Small intestine (tissue), 7 donors: ENCODE results near the gene PDK1. TPM values are rescaled to one million over a fixed set of nuclear protein-coding genes. Genes with fewer than 3 reads are reported as not detected.
"Not testable (repeated sequence)": the region's sequence is repeated elsewhere in the genome, so short reads cannot be mapped to it uniquely, and the experiment has no call there.

ENCODE experiments used
- DNase-seq, 2 donors: peaks; one replicate each; pipeline versions ENCODE4 v3.0.0 to v3.0.0-alpha.2; 2013
- FAIRE-seq: peaks from 2 replicates; lab custom pipeline; 2012; peaks lifted over from hg19 to GRCh38; lab: Jason Lieb, UNC
- H3K27ac ChIP-seq, 3 donors: one replicate each; pipeline ENCODE4 v1.5.1; 2013; ENCODE audit warnings: low read length in 2 of 3, mild to moderate bottlenecking in 2 of 3, control low read depth in 1 of 3, inconsistent platforms in 1 of 3, low read depth in 1 of 3, moderate library complexity in 1 of 3
- H3K27me3 ChIP-seq, 3 donors: one replicate each; pipeline ENCODE4 v1.6.1; 2013; ENCODE audit warnings: low read length in 3 of 3, inconsistent platforms in 1 of 3; ENCODE audit not compliant: control insufficient read depth in 3 of 3, insufficient read depth in 3 of 3
- H3K36me3 ChIP-seq, 3 donors: one replicate each; pipeline ENCODE4 v1.6.1; 2013; ENCODE audit warnings: low read length in 3 of 3, inconsistent platforms in 1 of 3, low read depth in 1 of 3, mild to moderate bottlenecking in 1 of 3, moderate library complexity in 1 of 3; ENCODE audit not compliant: control insufficient read depth in 3 of 3, insufficient read depth in 2 of 3
- H3K4me1 ChIP-seq, 3 donors: one replicate each; pipeline ENCODE4 v1.6.1; 2013; ENCODE audit warnings: low read length in 2 of 3, inconsistent platforms in 1 of 3, low read depth in 1 of 3, mild to moderate bottlenecking in 1 of 3, moderate library complexity in 1 of 3; ENCODE audit not compliant: control insufficient read depth in 3 of 3, insufficient read depth in 2 of 3
- H3K4me3 ChIP-seq, 3 donors: one replicate each; pipeline ENCODE4 v1.5.1; 2013; ENCODE audit warnings: low read length in 3 of 3, control low read depth in 1 of 3, inconsistent platforms in 1 of 3, low read depth in 1 of 3, mild to moderate bottlenecking in 1 of 3, moderate library complexity in 1 of 3
- H3K9me3 ChIP-seq, 2 donors: one replicate each; pipeline ENCODE4 v1.6.1; 2013; ENCODE audit warnings: low read depth in 1 of 2, low read length in 1 of 2; ENCODE audit not compliant: control insufficient read depth in 2 of 2, insufficient read depth in 1 of 2
- WGBS, 3 donors: extraction: QIAGEN DNeasy Blood & Tissue Kit; methylation state at CpG; one replicate each; pipeline ENCODE4 v1.1.7; 2013; 5-methylcytosine and 5-hydroxymethylcytosine counted together
- polyA plus RNA-seq, 4 donors: library from polyadenylated mRNA; stranded (reverse) in 3 of 4; unstranded in 1 of 4; fragments of 200-250 nt in 3 of 4; fragments of 120-200 nt in 1 of 4; gene quantifications; one replicate each; pipeline versions ENCODE4 v1.2.1 to v1.2.3, GENCODE V29; 2013
- donor health status: healthy with polysubstance abuse.
- donor health status: control.
- donor health status: control.
- donor health status: Bipolar disorder and iron deficiency.
- donor health status: healthy.

Gene PDK1
- polyA plus RNA-seq, 4 donors = 2.7 to 13.1 (median 4.8) TPM

DNA sequence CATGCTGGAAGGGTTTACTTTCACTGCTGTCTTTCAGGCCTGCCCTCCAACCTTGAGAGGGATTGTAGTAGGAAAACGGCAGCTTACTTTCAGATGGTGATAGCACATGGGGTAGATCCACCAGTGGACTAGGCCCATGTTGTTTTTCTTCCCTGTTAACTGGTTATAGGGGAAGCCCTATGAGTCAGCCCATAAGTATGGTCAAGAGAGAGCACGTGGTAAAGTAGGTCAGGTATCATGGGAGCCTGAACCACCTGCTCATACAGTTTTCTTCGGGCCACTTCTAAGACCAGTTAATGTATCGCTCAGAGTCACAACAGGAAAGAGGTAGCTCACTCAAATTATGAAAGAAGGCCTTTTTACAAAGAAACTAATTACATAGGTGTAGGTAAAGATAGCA, 33.0 kb downstream of the PDK1 start:
- DNase-seq = no peak
- H3K4me3 ChIP-seq = no peak overlapping the region
- no peak overlapping the region for H3K27ac ChIP-seq
- WGBS, 3 donors = 85 to 90% (median 86%) methylated on average over 4 of the region's 4 CpGs
- no peak for FAIRE-seq
- H3K9me3 ChIP-seq = no peaks in the 10 kb centered on the region
- H3K4me1 ChIP-seq = no peaks in the 10 kb centered on the region
- no peaks in the 10 kb centered on the region for H3K27me3 ChIP-seq
- H3K36me3 ChIP-seq = peaks cover 0 to 29% (median 7%) of the 10 kb centered on the region in 3 donors

DNA sequence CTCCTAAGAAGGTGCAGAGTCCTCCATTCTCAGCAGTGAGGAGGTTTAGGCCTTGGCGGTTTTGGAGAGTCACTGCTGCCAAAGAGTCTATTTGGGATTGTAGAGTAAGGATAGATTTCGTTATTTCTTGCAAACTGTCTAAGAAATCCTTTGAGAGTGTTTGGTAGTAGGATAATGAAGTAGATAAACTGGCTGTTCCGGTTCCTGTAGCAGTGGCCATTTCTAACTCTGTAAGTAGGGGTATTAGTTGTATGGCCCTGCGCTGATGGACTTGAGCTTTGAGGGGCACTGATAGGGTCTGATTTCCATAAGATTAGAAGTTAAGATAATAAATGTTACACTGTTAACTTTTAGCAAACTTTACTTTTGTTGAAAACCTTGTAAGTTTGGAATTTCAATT, 35.5 kb downstream of the PDK1 start:
- DNase-seq, H3K4me1 ChIP-seq, H3K27me3 ChIP-seq, FAIRE-seq, H3K4me3 ChIP-seq, H3K27ac ChIP-seq, H3K9me3 ChIP-seq: not testable (repeated sequence)
- WGBS, 3 donors = 94 to 97% (median 96%) methylated on average over 4 of the region's 4 CpGs
- peaks cover 0 to 26% (median 8%) of the 10 kb centered on the region in 3 donors for H3K36me3 ChIP-seq

DNA sequence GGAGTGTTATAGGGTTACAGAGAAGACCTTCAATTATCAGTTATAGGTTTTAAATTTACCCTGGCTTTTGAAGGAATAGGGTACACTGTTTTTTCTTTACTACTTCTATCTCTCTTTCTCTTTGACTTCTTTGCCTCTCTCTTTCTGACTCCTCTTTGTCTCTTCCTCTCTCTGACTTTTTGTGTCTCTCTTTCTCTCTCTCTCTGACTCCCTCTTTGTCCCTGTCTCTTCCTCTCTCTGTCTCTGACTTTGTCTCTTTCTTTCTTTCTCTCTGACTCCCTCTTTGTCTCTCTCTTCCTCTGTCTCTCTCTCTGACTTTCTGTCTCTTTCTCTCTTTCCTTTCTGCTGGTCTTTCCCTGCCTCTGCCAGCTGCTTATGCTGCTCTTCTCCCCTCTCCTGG, 36.3 kb downstream of the PDK1 start:
- not testable (repeated sequence) for H3K4me1 ChIP-seq, H3K27me3 ChIP-seq, H3K27ac ChIP-seq, DNase-seq, H3K4me3 ChIP-seq, H3K9me3 ChIP-seq, FAIRE-seq
- H3K36me3 ChIP-seq = peaks cover 0 to 26% (median 12%) of the 10 kb centered on the region in 3 donors

DNA sequence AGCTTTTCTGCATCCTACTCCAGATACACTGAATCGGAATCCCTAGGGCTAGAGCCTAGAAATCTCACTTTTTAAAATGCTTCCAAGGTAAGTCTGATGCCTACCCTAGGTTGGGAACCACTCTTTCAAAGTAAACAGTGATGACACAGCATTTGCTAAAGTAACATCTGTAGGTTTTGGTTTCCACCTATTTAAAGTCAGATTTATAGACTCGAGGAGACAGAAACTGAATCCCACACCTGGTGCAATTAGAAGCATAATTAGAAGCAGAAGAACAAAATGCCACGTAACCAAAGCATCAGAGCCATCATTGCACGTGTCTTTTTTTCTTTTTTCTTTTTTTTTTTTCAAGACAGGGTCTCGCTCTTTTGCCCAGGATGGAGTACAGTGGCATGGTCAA, 40.9 kb downstream of the PDK1 start:
- no peaks in the 10 kb centered on the region for H3K9me3 ChIP-seq
- no peak overlapping the region for H3K4me3 ChIP-seq
- H3K36me3 ChIP-seq = peaks cover 0 to 17% (median 10%) of the 10 kb centered on the region in 3 donors
- H3K27me3 ChIP-seq = no peaks in the 10 kb centered on the region
- FAIRE-seq (no peak), DNase-seq (no peak)
- WGBS, 3 donors = 80 to 85% (median 83%) methylated on average over 5 of the region's 5 CpGs
- H3K27ac ChIP-seq = peak overlapping the region in 1 of 3 donors; percentile 12
- H3K4me1 ChIP-seq = no peaks in the 10 kb centered on the region

DNA sequence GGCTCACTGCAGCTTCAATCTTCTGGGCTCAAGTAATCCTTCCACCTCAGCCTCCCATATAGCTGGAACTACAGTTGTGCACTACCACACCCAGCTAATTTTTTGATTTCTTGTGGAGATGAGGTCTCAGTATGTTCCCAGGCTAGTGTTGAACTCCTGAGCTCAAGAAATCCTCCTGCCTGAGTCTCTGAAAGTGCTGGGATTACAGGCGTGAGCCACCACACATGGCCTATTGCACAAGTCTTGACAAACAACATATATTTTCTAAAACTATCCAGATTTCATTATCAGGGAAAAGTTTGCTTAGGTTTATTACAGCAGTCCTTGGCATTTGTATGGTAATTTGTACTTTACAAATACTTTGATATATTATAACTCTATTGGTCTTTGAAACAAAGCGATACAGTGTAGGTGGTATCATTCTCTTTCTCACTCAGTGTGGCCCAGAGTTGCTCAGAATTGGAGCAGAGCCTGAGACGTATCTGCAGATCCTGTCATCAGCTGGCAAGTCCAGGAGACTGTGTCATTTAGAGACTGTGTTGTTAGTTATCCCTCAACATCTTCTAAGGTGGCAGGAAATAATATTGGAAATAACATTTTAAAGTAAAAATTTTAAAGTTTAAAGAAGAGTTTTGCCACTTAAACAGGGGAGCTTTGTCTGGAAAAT, 41.4 kb downstream of the PDK1 start:
- no peaks in the 10 kb centered on the region for H3K9me3 ChIP-seq
- no peak for DNase-seq
- no peaks in the 10 kb centered on the region for H3K4me1 ChIP-seq
- WGBS, 3 donors = 88 to 93% (median 92%) methylated on average over 3 of the region's 3 CpGs
- no peaks in the 10 kb centered on the region for H3K27me3 ChIP-seq
- H3K27ac ChIP-seq = peak overlapping the region in 1 of 3 donors; percentile 12
- no peak for FAIRE-seq
- H3K36me3 ChIP-seq = peaks cover 0 to 17% (median 10%) of the 10 kb centered on the region in 3 donors
- no peak overlapping the region for H3K4me3 ChIP-seq

DNA sequence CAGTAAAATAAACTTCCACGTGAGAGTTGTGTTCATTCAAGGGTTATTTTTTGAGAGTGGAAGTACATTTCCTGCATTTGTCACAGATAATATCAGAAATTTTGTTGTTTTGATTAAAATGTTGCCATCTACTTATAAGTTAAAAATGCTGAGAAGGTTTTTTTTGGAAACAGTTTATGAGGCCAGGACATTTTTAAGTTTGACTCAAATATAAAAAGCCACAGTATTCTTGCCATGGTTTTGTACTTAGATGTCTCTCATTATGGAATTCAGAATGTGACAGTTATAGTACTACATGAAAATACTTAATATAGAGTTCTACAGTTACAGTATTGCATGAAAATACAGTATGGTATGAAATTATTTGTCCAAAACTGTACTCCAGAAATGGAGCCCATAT, 44.1 kb downstream of the PDK1 start:
- Histone ChIP-seq H3K27me3 (no peaks in the 10 kb centered on the region), H3K36me3 (peaks cover 0 to 11% (median 10%) of the 10 kb centered on the region in 3 donors), H3K4me1 (no peaks in the 10 kb centered on the region), H3K27ac (no peak overlapping the region), H3K4me3 (no peak overlapping the region), H3K9me3 (no peaks in the 10 kb centered on the region)
- 70 to 94% (median 83%) methylated on average over 1 of the region's 1 CpG for WGBS, 3 donors
- no peak for DNase-seq
- no peak for FAIRE-seq

DNA sequence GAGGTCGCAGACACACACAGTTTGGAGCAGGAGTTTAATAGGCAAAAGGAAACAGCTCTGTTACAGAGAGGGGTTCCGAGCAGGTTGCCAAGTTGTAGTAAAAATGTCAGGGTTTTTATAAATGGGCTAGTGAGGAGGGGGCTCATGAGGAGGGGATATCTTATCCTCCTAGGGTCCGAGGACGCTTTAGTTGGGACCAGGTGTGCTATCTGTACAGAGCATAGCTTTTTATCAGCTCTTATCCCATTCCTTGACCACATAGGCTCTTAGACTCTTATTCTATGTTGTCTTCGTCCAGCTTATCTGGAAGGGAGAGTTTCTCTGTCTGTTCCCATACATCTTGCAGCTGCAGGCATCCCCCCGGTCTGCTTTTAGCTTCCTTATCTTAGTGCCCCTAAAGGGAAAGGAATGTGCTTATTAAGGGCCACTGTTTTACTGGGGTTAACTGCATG, 44.7 kb downstream of the PDK1 start:
- Histone ChIP-seq H3K9me3 (no peaks in the 10 kb centered on the region), H3K4me3 (no peak overlapping the region), H3K27ac (no peak overlapping the region), H3K36me3 (peaks cover 0 to 11% (median 10%) of the 10 kb centered on the region in 3 donors), H3K4me1 (no peaks in the 10 kb centered on the region), H3K27me3 (no peaks in the 10 kb centered on the region)
- no peak for FAIRE-seq
- DNase-seq = no peak
- 87 to 92% (median 87%) methylated on average over 6 of the region's 6 CpGs for whole genome bisulfite sequencing, 3 donors

DNA sequence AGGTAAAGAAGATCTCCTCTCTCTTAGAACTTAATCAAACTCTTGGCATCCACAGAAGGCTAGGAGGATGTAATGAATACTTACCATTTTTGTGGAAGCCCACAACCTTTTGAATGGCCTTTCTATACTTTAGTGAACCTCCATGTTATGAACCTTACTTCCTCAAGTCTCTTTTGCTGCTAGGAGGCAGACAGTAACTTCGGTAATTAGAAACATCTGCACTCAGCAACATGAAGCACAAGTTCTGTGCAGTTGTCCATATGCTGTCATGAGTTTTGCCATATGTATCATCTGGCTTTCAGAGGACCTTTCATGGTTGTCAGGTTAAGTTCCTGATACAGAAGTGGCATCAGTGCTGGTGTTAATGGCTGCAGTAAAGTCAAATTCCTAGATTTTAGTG, 50.4 kb downstream of the PDK1 start:
- peaks cover 0 to 5% (median 2%) of the 10 kb centered on the region in 3 donors for H3K36me3 ChIP-seq
- no peak overlapping the region for H3K4me3 ChIP-seq
- no peak overlapping the region for H3K27ac ChIP-seq
- no peak for DNase-seq
- no peaks in the 10 kb centered on the region for H3K27me3 ChIP-seq
- H3K4me1 ChIP-seq = no peaks in the 10 kb centered on the region
- no peak for FAIRE-seq
- 88 to 94% (median 92%) methylated on average over 1 of the region's 1 CpG for WGBS, 3 donors
- no peaks in the 10 kb centered on the region for H3K9me3 ChIP-seq
